SK-N-SH treated with all-trans-retinoic acid at 6 μM for 48 hours (cell line): ENCODE results near the gene ARRDC4.

ENCODE experiments used
- ARNTL ChIP-seq: fragments of 450-650 bp; formaldehyde crosslinking; IDR thresholded peaks from 2 replicates; pipeline ENCODE4 v1.5.0; 2020; ENCODE audit warnings: low read depth, mild to moderate bottlenecking, moderate library complexity, borderline replicate concordance
- CSDC2 ChIP-seq: fragments of 250-450 bp; sonication (Bioruptor Pico); IDR thresholded peaks from 2 replicates; pipeline ENCODE4 v1.5.0; 2020; ENCODE audit warnings: mild to moderate bottlenecking, moderate library complexity
- GLIS3 ChIP-seq: fragments of 250-450 bp; sonication (Bioruptor Pico); IDR thresholded peaks from 2 replicates; pipeline ENCODE4 v1.5.0; 2020; ENCODE audit warnings: mild to moderate bottlenecking, moderate library complexity
- ISL1 ChIP-seq: fragments of 250-450 bp; sonication (Bioruptor Pico); IDR thresholded peaks from 2 replicates; pipeline ENCODE4 v2.1.2; 2022; ENCODE audit warnings: mild to moderate bottlenecking, moderate library complexity
- PPARA ChIP-seq: fragments of 250-450 bp; sonication (Bioruptor Pico); IDR thresholded peaks from 2 replicates; pipeline ENCODE4 v1.5.0; 2020; ENCODE audit warnings: mild to moderate bottlenecking, borderline replicate concordance
- TCF4 ChIP-seq: fragments of 250-450 bp; sonication (Bioruptor Pico); IDR thresholded peaks from 2 replicates; pipeline ENCODE4 v1.8.0; 2021; ENCODE audit warnings: mild to moderate bottlenecking, moderate library complexity, borderline replicate concordance
- TSHZ2 ChIP-seq: fragments of 250-450 bp; sonication (Bioruptor Pico); IDR thresholded peaks from 2 replicates; pipeline ENCODE4 v1.5.0; 2020; ENCODE audit warnings: mild to moderate bottlenecking, moderate library complexity
- ZFP3 ChIP-seq: fragments of 250-450 bp; sonication (Bioruptor Pico); IDR thresholded peaks from 2 replicates; pipeline ENCODE4 v1.5.0; 2020; ENCODE audit warnings: mild to moderate bottlenecking, moderate library complexity
- ZFP30 ChIP-seq: fragments of 450-650 bp; formaldehyde crosslinking; IDR thresholded peaks from 2 replicates; pipeline ENCODE4 v1.5.0; 2022; ENCODE audit warnings: mild to moderate bottlenecking, moderate library complexity
- ZNF565 ChIP-seq: fragments of 450-650 bp; formaldehyde crosslinking; conservative IDR thresholded peaks from 2 replicates; pipeline ENCODE4 v1.5.0; 2020; ENCODE audit warnings: low read depth, mild to moderate bottlenecking, moderate library complexity
- ZNF8 ChIP-seq: fragments of 450-650 bp; formaldehyde crosslinking; IDR thresholded peaks from 2 replicates; pipeline ENCODE4 v1.5.0; 2020; ENCODE audit warnings: mild to moderate bottlenecking, moderate library complexity
- TF ChIP-seq, protein P1 (sequence below): fragments of 250-450 bp; sonication (Bioruptor Pico); IDR thresholded peaks from 2 replicates; pipeline ENCODE4 v1.8.0; 2020; ENCODE audit warnings: mild to moderate bottlenecking, moderate library complexity, borderline replicate concordance

- TF ChIP-seq PPARA (CRISPR knock-in tag) (no peak), TCF4 (no peak), CSDC2 (CRISPR knock-in tag) (no peak), ZNF8 (CRISPR knock-in tag) (no peak), ARNTL (no peak), ZFP3 (no peak), TSHZ2 (CRISPR knock-in tag) (no peak), ZFP30 (CRISPR knock-in tag) (no peak), GLIS3 (CRISPR knock-in tag) (no peak), ZNF565 (no peak), ISL1 (CRISPR knock-in tag) (no peak)
- TF ChIP-seq, protein P1, sequence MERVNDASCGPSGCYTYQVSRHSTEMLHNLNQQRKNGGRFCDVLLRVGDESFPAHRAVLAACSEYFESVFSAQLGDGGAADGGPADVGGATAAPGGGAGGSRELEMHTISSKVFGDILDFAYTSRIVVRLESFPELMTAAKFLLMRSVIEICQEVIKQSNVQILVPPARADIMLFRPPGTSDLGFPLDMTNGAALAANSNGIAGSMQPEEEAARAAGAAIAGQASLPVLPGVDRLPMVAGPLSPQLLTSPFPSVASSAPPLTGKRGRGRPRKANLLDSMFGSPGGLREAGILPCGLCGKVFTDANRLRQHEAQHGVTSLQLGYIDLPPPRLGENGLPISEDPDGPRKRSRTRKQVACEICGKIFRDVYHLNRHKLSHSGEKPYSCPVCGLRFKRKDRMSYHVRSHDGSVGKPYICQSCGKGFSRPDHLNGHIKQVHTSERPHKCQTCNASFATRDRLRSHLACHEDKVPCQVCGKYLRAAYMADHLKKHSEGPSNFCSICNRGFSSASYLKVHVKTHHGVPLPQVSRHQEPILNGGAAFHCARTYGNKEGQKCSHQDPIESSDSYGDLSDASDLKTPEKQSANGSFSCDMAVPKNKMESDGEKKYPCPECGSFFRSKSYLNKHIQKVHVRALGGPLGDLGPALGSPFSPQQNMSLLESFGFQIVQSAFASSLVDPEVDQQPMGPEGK (CRISPR knock-in tag), result no peak
These were observed 15.8 kb upstream of the ARRDC4 start for GRCh38 chr15:97944724-97945123.
